Urinary bladder (tissue), 4 donors: Measurements from ENCODE around the gene TEX52. TPM values are rescaled to one million over a fixed set of nuclear protein-coding genes. Genes with fewer than 3 reads are reported as not detected.

Experiments
- DNase-seq: peaks from one replicate; pipeline ENCODE4 v3.0.0-alpha.2; 2015; ENCODE audit errors: extremely low spot score
- H3K27ac ChIP-seq: one replicate; pipeline ENCODE4 v1.5.1; 2013; ENCODE audit warnings: low read depth, mild to moderate bottlenecking, moderate library complexity
- H3K36me3 ChIP-seq: one replicate; pipeline ENCODE4 v1.6.1; 2013; ENCODE audit warnings: mild to moderate bottlenecking, moderate library complexity; ENCODE audit not compliant: insufficient read depth
- H3K4me1 ChIP-seq: one replicate; pipeline ENCODE4 v1.6.1; 2013; ENCODE audit warnings: mild to moderate bottlenecking, moderate library complexity; ENCODE audit not compliant: insufficient read depth
- H3K4me3 ChIP-seq: one replicate; pipeline ENCODE4 v1.5.1; 2013; ENCODE audit warnings: low read depth, low read length
- WGBS: extraction: QIAGEN DNeasy Blood & Tissue Kit; methylation state at CpG from one replicate; pipeline ENCODE4 v1.1.7; 2013; 5-methylcytosine and 5-hydroxymethylcytosine counted together
- polyA plus RNA-seq: library from polyadenylated mRNA; stranded (reverse); fragments of 200-250 nt; gene quantifications from one replicate; pipeline ENCODE4 v1.2.3, GENCODE V29; 2013
- total RNA-seq: library from RNA; depleted of rRNA; stranded (reverse); fragments of >200 nt; gene quantifications from one replicate; pipeline ENCODE4 v1.2.3, GENCODE V29; 2014
- donor health status: healthy with polysubstance abuse.
- donor health status: healthy.

TEX52 gene
- total and polyA plus RNA-seq, 2 donors: not detected

- no peak overlapping the region for H3K27ac ChIP-seq
- no peaks in the 10 kb centered on the region for H3K4me1 ChIP-seq
- 56% methylated on average over 5 of the region's 5 CpGs for WGBS
- no peaks in the 10 kb centered on the region for H3K36me3 ChIP-seq
- H3K4me3 ChIP-seq: no peak overlapping the region
- DNase-seq: no peak
These were observed 23.5 kb downstream of the TEX52 start for GRCh38 chr12:2833327-2833726.

- Histone ChIP-seq H3K27ac (no peak overlapping the region), H3K4me1 (no peaks in the 10 kb centered on the region), H3K4me3 (no peak overlapping the region), H3K36me3 (no peaks in the 10 kb centered on the region)
- 68% methylated on average over 6 of the region's 6 CpGs for WGBS
- no peak for DNase-seq
These were observed 24.2 kb downstream of the TEX52 start for GRCh38 chr12:2832550-2833127.

- H3K4me1 ChIP-seq: no peaks in the 10 kb centered on the region
These were observed 27.6 kb downstream of the TEX52 start for GRCh38 chr12:2829275-2829674.

GRCh38 chr12:2826721-2827515, 29.9 kb downstream of the TEX52 start:
- H3K27ac ChIP-seq: no peak overlapping the region
- peaks cover 4% of the 10 kb centered on the region for H3K36me3 ChIP-seq
- no peak for DNase-seq
- no peak overlapping the region for H3K4me3 ChIP-seq
- WGBS: 87% methylated on average over 14 of the region's 14 CpGs
- H3K4me1 ChIP-seq: no peaks in the 10 kb centered on the region

More at GRCh38 chr12:2829275-2829674, 27.6 kb downstream of the TEX52 start:
- 94% methylated on average over 6 of the region's 6 CpGs for WGBS
- Histone ChIP-seq H3K36me3 (peaks cover 4% of the 10 kb centered on the region), H3K4me3 (no peak overlapping the region), H3K27ac (no peak overlapping the region)
- no peak for DNase-seq

GRCh38 chr12:2826036-2826435, 30.8 kb downstream of the TEX52 start:
- no peaks in the 10 kb centered on the region for H3K4me1 ChIP-seq
- no peak overlapping the region for H3K27ac ChIP-seq
- peaks cover 4% of the 10 kb centered on the region for H3K36me3 ChIP-seq
- no peak for DNase-seq
- WGBS: 96% methylated on average over 3 of the region's 3 CpGs
- H3K4me3 ChIP-seq: no peak overlapping the region

- Histone ChIP-seq H3K36me3 (peaks cover 4% of the 10 kb centered on the region), H3K4me1 (no peaks in the 10 kb centered on the region), H3K4me3 (no peak overlapping the region), H3K27ac (no peak overlapping the region)
- WGBS: 76% methylated on average over 4 of the region's 4 CpGs
- DNase-seq: no peak
These were observed 31.7 kb downstream of the TEX52 start for GRCh38 chr12:2825132-2825531.

- Histone ChIP-seq H3K4me1 (no peaks in the 10 kb centered on the region), H3K36me3 (peaks cover 6% of the 10 kb centered on the region), H3K4me3 (no peak overlapping the region), H3K27ac (no peak overlapping the region)
- DNase-seq: no peak
- 78% methylated on average over 6 of the region's 6 CpGs for WGBS
These were observed 32.3 kb downstream of the TEX52 start for GRCh38 chr12:2824541-2824940.

- no peak for DNase-seq
- Histone ChIP-seq H3K36me3 (peaks cover 6% of the 10 kb centered on the region), H3K27ac (no peak overlapping the region), H3K4me1 (no peaks in the 10 kb centered on the region), H3K4me3 (no peak overlapping the region)
- 70% methylated on average over 7 of the region's 7 CpGs for WGBS
These were observed 33.4 kb downstream of the TEX52 start for GRCh38 chr12:2823483-2823882.

GRCh38 chr12:2820432-2820831, 36.4 kb downstream of the TEX52 start:
- no peaks in the 10 kb centered on the region for H3K4me1 ChIP-seq
- no peak for DNase-seq
- 87% methylated on average over 9 of the region's 9 CpGs for whole genome bisulfite sequencing
- H3K27ac ChIP-seq: no peak overlapping the region
- H3K4me3 ChIP-seq: no peak overlapping the region
- H3K36me3 ChIP-seq: peaks cover 2% of the 10 kb centered on the region

GRCh38 chr12:2819810-2820209, 37.0 kb downstream of the TEX52 start:
- no peak overlapping the region for H3K4me3 ChIP-seq
- no peaks in the 10 kb centered on the region for H3K4me1 ChIP-seq
- 95% methylated on average over 15 of the region's 15 CpGs for WGBS
- DNase-seq: no peak
- H3K36me3 ChIP-seq: peaks cover 2% of the 10 kb centered on the region
- no peak overlapping the region for H3K27ac ChIP-seq

GRCh38 chr12:2813214-2814185, 43.3 kb downstream of the TEX52 start:
- 11% methylated on average over 10 of the region's 10 CpGs for WGBS
- H3K36me3 ChIP-seq: no peaks in the 10 kb centered on the region
- H3K27ac ChIP-seq: peak overlapping the region; percentile 86

GRCh38 chr12:2812290-2813213, 44.3 kb downstream of the TEX52 start, which contains the start of gene ITFG2:
ITFG2 (plus strand) TSS chr12:2812668; CDS start chr12:2812761, 93 bp downstream.
- WGBS: under 1% methylated on average over 48 of the region's 48 CpGs
- DNase-seq: peak; percentile 99
- Histone ChIP-seq H3K4me3 (peak within 1 kb of the TSS; percentile 62), H3K27ac (peak within 1 kb of the TSS; percentile 93), H3K4me1 (no peaks in the 10 kb centered on the region), H3K36me3 (no peaks in the 10 kb centered on the region)

More at GRCh38 chr12:2813214-2814185, 43.3 kb downstream of the TEX52 start:
- Histone ChIP-seq H3K4me3 (peak overlapping the region; percentile 62), H3K4me1 (no peaks in the 10 kb centered on the region)
- no peak for DNase-seq
